NCI-H2029 (cell line): ENCODE measurements around the gene KDM4C.

Experiments
- DNase-seq: peaks from one replicate; lab custom pipeline; 2025; lab: John Stamatoyannopoulos, UW

KDM4C gene

GRCh38 chr9:7143645-7144200 is 385.9 kb downstream of the KDM4C start:
- DNase-seq: no peak

- DNase-seq: no peak
Measured at GRCh38 chr9:7144265-7145046, 386.7 kb downstream of the KDM4C start.

DNA sequence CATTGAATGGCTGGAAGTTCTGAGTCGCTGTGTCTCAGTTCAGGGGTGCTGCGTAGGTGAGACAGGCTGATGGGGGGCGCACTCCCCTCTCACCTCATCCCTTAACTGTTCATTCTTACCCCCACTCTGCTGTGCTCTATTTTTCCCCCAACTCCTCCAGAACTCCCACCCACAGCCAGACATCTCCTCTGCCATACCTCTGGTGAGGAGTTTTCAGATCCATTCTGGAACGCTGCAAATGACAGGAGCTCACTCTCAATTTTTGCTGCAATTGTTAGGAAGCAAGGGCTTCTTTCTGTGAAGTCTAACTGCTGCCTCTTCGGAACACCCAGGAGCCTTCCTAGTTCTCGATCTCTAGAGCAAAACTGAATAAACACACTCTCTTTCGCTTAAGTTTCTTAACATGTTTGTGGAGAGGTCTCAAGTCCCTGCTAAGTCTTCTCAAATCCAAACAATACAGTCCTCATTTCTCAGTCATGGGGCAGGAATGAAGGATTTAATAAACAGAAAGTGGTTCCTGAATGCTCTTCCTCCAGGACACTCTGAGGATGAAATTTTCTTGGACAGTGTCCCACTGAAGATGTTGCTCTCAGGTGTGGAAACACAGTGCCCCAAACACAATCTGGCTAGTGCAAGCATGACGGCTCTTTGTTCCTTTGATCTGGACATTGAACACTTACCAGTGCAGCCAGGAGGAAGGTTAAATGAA is 387.7 kb downstream of the KDM4C start:
- DNase-seq: no peak

GRCh38 chr9:7146582-7146981 is 388.8 kb downstream of the KDM4C start:
- no peak for DNase-seq

DNA sequence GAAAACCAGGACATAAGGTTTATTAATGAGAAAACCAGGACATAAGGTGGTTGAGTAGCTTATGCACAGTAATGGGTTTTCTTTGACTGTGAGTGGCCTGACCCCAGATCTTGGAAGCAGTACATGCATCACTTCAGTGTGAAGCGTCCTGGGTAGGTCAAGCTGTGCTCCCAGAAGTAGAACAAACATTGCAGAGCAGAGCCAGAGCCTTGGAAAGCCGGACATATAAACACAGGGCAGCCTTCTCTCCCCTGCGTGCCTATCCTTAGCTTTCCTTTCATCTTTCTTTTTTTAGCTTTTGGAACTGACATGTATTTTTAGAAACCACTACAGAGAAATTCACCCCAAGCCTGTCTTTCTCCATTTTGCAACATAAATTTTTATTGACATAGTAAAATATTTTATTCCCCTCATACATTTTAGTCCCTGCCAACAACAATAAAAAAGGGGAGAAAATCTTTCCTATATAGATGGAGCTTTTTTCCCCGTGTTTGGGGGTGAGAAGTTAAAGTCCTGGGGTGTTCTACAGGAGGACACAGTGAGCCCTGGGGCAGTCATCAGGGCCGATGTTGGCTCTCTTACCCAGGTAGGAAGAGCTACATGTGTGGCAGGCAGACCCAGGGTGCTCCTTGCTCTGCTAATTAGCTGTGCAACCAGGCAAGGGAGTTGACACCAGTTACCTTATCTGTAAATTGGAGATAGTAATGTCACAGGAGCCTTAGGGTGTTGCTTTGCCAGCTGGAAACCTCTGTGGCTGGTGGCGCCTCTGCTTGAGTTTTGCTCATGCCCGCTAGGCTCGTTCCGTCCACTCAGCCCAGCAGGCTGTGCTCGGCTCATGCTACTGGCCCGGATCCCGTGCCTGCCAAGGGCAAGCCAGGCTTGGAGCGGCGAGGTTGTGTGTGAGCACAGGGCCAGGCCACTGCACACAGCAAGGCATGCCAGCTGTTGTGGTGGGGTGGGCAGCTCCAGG is 389.6 kb downstream of the KDM4C start:
- DNase-seq: no peak

DNA sequence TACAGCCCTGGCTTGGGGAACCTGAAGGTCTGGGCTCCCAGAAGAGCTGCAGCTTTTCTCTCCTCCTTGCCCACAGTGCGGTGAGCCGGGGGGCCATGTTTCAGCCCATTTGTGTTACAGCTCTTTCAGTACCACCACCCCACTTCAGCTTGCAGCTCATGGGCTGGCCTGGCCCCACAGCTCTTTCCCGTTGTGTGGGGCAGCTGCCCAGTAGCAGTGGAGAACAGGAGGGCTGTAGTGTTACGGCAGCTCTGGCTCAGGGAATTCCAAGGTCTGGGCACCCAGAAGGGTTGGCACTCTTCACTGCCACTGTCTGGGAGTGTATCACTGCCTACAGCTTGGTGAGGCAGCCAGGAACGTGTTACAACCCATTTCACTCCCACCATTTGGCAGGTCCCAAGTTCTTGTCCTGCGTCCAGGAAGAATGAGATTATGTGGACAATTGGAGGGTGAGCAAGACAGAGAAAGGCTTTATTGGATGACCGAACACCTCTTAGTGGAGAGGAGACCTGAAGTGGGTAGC is 390.5 kb downstream of the KDM4C start:
- no peak for DNase-seq

- DNase-seq: no peak
Measured at GRCh38 chr9:7149258-7149657, 391.5 kb downstream of the KDM4C start.

GRCh38 chr9:7150153-7150890 is 392.5 kb downstream of the KDM4C start:
- DNase-seq: no peak

DNA sequence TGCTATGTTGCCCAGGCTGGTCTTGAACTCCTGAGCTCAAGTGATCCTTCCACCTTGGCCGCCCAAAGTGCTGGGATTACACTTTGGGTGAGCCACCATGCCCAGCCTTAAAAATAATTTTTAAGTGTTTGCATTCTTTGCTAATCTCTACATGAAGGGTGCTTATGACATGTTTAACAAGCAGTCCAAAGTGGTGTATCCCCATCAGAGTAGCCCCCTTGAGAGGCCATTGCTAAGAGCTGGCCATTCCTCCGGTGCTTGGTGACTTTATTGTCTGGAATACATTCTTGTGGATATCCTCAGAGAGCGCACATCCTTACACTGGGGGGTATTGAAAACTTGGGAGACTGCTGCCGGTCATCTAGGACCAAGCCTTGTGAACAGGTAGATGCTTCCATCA is 395.4 kb downstream of the KDM4C start:
- DNase-seq: no peak

GRCh38 chr9:7153566-7153965 is 395.8 kb downstream of the KDM4C start:
- no peak for DNase-seq

DNA sequence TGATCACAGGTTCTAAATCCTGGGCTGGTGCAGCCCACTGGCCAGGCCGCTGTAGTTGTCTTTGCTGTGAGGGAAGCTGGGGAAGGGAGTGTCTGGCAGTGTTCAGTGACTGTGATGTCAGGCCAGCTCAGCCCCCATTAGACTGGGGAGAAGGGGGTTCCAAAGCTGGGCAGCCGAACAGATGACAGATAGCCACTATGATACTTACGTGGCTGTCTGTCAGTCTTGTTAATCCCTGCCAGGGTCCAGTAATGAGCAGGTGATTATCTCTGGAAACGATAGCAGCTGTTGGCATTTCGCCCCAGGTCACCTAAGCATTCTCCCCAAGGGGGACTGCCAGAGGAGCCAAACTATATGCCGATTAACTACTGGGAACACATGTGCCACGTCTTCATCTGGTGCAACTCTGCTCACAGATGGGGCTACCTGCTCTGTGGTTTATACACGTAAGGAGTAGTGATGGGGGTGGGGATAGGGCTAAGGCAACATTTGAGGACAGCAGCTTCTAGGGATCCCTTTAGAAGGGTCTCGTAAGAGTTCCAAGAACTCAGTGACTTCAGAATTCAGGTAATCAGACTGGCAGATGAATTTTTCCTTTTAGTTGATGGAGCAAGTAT is 396.3 kb downstream of the KDM4C start:
- no peak for DNase-seq

DNA sequence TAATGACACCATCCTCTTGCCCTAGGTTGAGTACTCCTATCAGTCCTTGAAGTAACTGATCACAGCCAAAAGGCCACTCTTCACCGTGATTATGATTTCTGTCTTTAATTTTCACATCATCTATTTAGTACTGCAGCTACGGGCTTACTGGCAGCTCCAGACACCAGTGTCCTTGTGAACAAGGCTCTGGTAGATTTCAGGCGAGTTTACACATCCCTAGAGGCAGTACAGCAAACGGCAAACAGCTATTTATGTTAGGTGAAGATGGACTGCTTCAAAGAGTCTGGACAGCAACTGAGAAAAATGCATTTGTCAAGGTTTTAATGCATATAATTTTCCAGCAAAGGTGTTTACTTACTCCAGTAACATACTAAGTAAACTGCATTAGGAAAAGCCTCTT is 396.9 kb downstream of the KDM4C start:
- no peak for DNase-seq

DNA sequence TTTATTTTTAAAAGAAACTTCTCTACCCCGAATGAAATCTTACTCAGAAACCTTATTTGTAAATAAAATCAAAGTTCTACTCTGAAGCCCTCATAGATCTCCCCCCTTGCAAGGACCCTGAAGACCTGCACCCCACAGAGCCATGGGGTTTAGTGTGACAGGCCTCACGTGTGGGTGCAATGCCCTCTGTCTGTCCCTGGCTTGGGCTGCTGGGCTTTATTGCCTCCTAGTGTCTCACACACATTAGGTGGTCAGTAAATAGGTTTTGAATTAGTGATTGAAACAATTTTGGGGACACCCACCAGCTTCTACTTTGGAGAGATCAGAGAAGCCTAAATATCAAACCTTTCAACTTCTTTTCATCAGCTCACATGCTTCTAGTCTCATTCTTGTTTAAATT is 403.7 kb downstream of the KDM4C start:
- DNase-seq: no peak

GRCh38 chr9:7163932-7164331 is 406.2 kb downstream of the KDM4C start:
- no peak for DNase-seq

GRCh38 chr9:7164440-7165330 is 406.9 kb downstream of the KDM4C start:
- DNase-seq: no peak

DNA sequence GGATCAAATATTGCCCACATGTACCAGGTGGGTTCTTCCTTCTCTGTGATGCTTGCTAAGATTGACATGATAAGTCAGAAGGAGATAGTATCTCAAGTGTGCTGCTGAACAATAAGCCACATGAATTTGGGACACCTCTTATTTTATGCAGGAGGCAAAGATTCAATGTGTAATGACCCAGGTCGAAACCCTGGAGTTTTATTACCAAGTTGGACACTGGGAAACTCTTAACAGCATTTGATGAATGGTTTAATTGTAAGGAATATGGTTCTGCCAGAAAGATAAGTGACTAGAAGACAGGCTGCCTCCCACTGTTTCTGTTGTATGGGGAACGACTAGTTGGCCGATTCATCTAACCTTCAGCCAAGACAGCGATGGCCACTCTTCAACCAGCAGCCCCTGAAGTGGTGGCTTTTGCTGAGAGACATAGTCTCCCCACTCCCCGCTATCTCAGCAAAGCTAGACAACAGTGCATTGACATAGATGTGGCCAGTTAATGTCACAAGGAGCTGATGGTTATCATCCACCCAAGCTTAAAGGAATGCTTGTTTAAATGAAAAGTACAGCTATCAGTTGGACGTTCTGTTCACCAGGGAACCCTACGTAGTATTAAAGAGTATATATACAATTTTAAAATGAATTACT is 407.7 kb downstream of the KDM4C start:
- DNase-seq: no peak

DNA sequence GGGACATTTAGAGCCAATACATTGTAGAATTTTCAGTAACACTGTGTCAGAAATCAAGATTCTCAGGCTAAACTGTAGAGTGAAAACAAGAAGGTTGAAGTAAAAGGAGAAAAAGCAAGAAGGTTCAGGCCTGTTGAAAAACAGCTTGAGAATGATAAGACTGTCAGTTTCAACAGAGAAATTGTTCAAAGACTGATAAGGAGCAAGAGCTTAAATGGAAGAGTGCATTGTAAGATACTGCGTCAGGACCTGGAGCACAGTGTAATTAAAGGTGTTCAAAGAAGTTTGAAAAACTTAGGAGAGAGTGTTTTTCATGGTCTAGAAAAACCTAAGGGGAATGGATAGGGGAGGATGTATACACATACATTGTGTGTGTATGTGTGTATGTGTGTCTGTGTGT is 408.3 kb downstream of the KDM4C start:
- no peak for DNase-seq

- no peak for DNase-seq
Measured at GRCh38 chr9:7169717-7170389, 412.1 kb downstream of the KDM4C start.
